Right cardiac atrium (tissue), 5 donors: ENCODE data around the gene CXCL5. TPM values are rescaled to one million over a fixed set of nuclear protein-coding genes. Genes with fewer than 3 reads are reported as not detected.

Source experiments
- ATAC-seq, 2 donors: fragments of 200-7000 bp; cut with Tn5 transposase; one replicate each; pipeline versions ENCODE4 v1.8.0 to v1.9.1; 2020; ENCODE audit warnings: moderate library complexity in 2 of 2, mild to moderate bottlenecking in 1 of 2
- DNase-seq, 3 donors: peaks; one replicate each; pipeline ENCODE4 v3.0.0-alpha.2; 2020
- H3K27ac ChIP-seq: one replicate; pipeline ENCODE4 v1.5.1; 2013; ENCODE audit warnings: mild to moderate bottlenecking, low read length, control low read depth, moderate library complexity
- H3K27me3 ChIP-seq: one replicate; pipeline ENCODE4 v1.6.1; 2013; ENCODE audit not compliant: control insufficient read depth, insufficient read depth
- H3K4me1 ChIP-seq: one replicate; pipeline ENCODE4 v1.6.1; 2013; ENCODE audit warnings: low read length; ENCODE audit not compliant: control insufficient read depth, insufficient read depth
- H3K4me3 ChIP-seq: one replicate; pipeline ENCODE4 v1.5.1; 2013; ENCODE audit warnings: low read length, control low read depth
- H3K9me3 ChIP-seq: one replicate; pipeline ENCODE4 v1.6.1; 2013; ENCODE audit warnings: low read length; ENCODE audit not compliant: control insufficient read depth
- WGBS: extraction: QIAGEN DNeasy Blood & Tissue Kit; methylation state at CpG from one replicate; pipeline ENCODE4 v1.1.7; 2013; 5-methylcytosine and 5-hydroxymethylcytosine counted together
- intact Hi-C, 4 donors: fragments of 100-400 bp; cut with DNase I; formaldehyde crosslinking; loops; one replicate each; pipeline versions ENCODE4 v1.11.0 to v1.14.0; 2022 to 2023
- polyA plus RNA-seq: library from polyadenylated mRNA; stranded (reverse); fragments of 200-250 nt; gene quantifications from one replicate; pipeline ENCODE4 v1.2.3, GENCODE V29; 2013
- total RNA-seq, 4 donors: library from RNA; stranded (reverse); fragmentation: NEBNext Ultra II Directional; extraction: Animal tissue kit (Norgen Biotek cat#: 25700); gene quantifications; one replicate each; pipeline ENCODE4 v1.2.1, GENCODE V29; 2021
- donor health status: healthy with polysubstance abuse.
- donor health status: DM: no; HTN: yes; CAD: no.
- donor health status: DM: no; HTN: no; CAD: no.
- donor health status: DM: no; HTN: yes; CAD: no; lungs with severe emphysema.
- donor health status: DM: yes; HTN: yes; CAD: no.

CXCL5 gene
- total and polyA plus RNA-seq, 5 donors = 0.25 TPM; not detected in 4

- DNase-seq (no peak), ATAC-seq (no peak)
- Histone ChIP-seq H3K27ac (no peak overlapping the region), H3K4me1 (no peaks in the 10 kb centered on the region), H3K27me3 (no peaks in the 10 kb centered on the region), H3K9me3 (no peaks in the 10 kb centered on the region), H3K4me3 (no peak overlapping the region)
- intact Hi-C loops = no loop called here
- 87% methylated on average over 3 of the region's 3 CpGs for WGBS
These were observed 16.8 kb upstream of the CXCL5 start for GRCh38 chr4:74015126-74015780.

- 15% methylated on average over 1 of the region's 1 CpG for WGBS
- Histone ChIP-seq H3K4me3 (no peak overlapping the region), H3K27me3 (no peaks in the 10 kb centered on the region), H3K4me1 (no peaks in the 10 kb centered on the region), H3K9me3 (no peaks in the 10 kb centered on the region), H3K27ac (no peak overlapping the region)
- intact Hi-C loops = no loop called here
- DNase-seq = no peak
- ATAC-seq = no peak
These were observed 15.9 kb upstream of the CXCL5 start for GRCh38 chr4:74014332-74014731.

GRCh38 chr4:74013264-74013663, 14.8 kb upstream of the CXCL5 start:
- no peaks in the 10 kb centered on the region for H3K27me3 ChIP-seq
- intact Hi-C loops = no loop called here
- H3K4me3 ChIP-seq = no peak overlapping the region
- 60% methylated on average over 2 of the region's 2 CpGs for WGBS
- DNase-seq = no peak
- no peak overlapping the region for H3K27ac ChIP-seq
- H3K9me3 ChIP-seq = no peaks in the 10 kb centered on the region
- ATAC-seq = no peak
- no peaks in the 10 kb centered on the region for H3K4me1 ChIP-seq

GRCh38 chr4:74012130-74012529, 13.7 kb upstream of the CXCL5 start:
- Histone ChIP-seq H3K27me3 (no peaks in the 10 kb centered on the region), H3K9me3 (no peaks in the 10 kb centered on the region), H3K27ac (no peak overlapping the region), H3K4me3 (no peak overlapping the region), H3K4me1 (no peaks in the 10 kb centered on the region)
- ATAC-seq (no peak), DNase-seq (no peak)
- intact Hi-C loops = no loop called here
- whole genome bisulfite sequencing = 79% methylated on average over 4 of the region's 4 CpGs

GRCh38 chr4:74009307-74009706, 10.8 kb upstream of the CXCL5 start:
- 89% methylated on average over 3 of the region's 3 CpGs for WGBS
- H3K4me1 ChIP-seq = no peaks in the 10 kb centered on the region
- no peaks in the 10 kb centered on the region for H3K9me3 ChIP-seq
- H3K27ac ChIP-seq = no peak overlapping the region
- no peak for ATAC-seq
- no peak overlapping the region for H3K4me3 ChIP-seq
- intact Hi-C loops = no loop called here
- H3K27me3 ChIP-seq = no peaks in the 10 kb centered on the region
- no peak for DNase-seq

GRCh38 chr4:74006009-74006476, 7.6 kb upstream of the CXCL5 start:
- DNase-seq (no peak), ATAC-seq (no peak)
- Histone ChIP-seq H3K4me1 (no peaks in the 10 kb centered on the region), H3K27ac (no peak overlapping the region), H3K27me3 (no peaks in the 10 kb centered on the region), H3K4me3 (no peak overlapping the region), H3K9me3 (no peaks in the 10 kb centered on the region)
- intact Hi-C loops = no loop called here
- 56% methylated on average over 2 of the region's 2 CpGs for whole genome bisulfite sequencing

GRCh38 chr4:74005528-74005927, 7.1 kb upstream of the CXCL5 start:
- ATAC-seq = no peak
- Histone ChIP-seq H3K4me1 (no peaks in the 10 kb centered on the region), H3K27me3 (no peaks in the 10 kb centered on the region), H3K9me3 (no peaks in the 10 kb centered on the region), H3K27ac (no peak overlapping the region), H3K4me3 (no peak overlapping the region)
- DNase-seq = no peak
- WGBS = 39% methylated on average over 3 of the region's 3 CpGs
- intact Hi-C loops = no loop called here

GRCh38 chr4:74004668-74005067, 6.2 kb upstream of the CXCL5 start:
- DNase-seq (no peak), ATAC-seq (no peak)
- H3K27ac ChIP-seq = no peak overlapping the region
- WGBS = 56% methylated on average over 4 of the region's 4 CpGs
- H3K9me3 ChIP-seq = no peaks in the 10 kb centered on the region
- intact Hi-C loops = no loop called here
- no peak overlapping the region for H3K4me3 ChIP-seq
- H3K27me3 ChIP-seq = no peaks in the 10 kb centered on the region
- no peaks in the 10 kb centered on the region for H3K4me1 ChIP-seq

- 86% methylated on average over 6 of the region's 6 CpGs for WGBS
- DNase-seq = no peak
- no peak for ATAC-seq
- Histone ChIP-seq H3K4me3 (no peak overlapping the region), H3K4me1 (no peaks in the 10 kb centered on the region), H3K27me3 (no peaks in the 10 kb centered on the region), H3K27ac (no peak overlapping the region), H3K9me3 (no peaks in the 10 kb centered on the region)
- intact Hi-C loops = no loop called here
These were observed 1.8 kb upstream of the CXCL5 start for GRCh38 chr4:74000301-74000700.

- Histone ChIP-seq H3K27me3 (no peaks in the 10 kb centered on the region), H3K27ac (no peak overlapping the region), H3K4me3 (no peak overlapping the region), H3K9me3 (no peaks in the 10 kb centered on the region), H3K4me1 (no peaks in the 10 kb centered on the region)
- WGBS = 0% methylated on average over 1 of the region's 1 CpG
- ATAC-seq (no peak), DNase-seq (no peak)
- intact Hi-C loops = no loop called here
These were observed 6.4 kb downstream of the CXCL5 start for GRCh38 chr4:73992050-73992449.

- WGBS = 95% methylated on average over 1 of the region's 1 CpG
- H3K4me1 ChIP-seq = no peaks in the 10 kb centered on the region
- no peak overlapping the region for H3K27ac ChIP-seq
- DNase-seq = no peak
- no peaks in the 10 kb centered on the region for H3K9me3 ChIP-seq
- no peak overlapping the region for H3K4me3 ChIP-seq
- ATAC-seq = no peak
- intact Hi-C loops = no loop called here
- H3K27me3 ChIP-seq = no peaks in the 10 kb centered on the region
These were observed 6.8 kb downstream of the CXCL5 start for GRCh38 chr4:73991742-73992000.
